Measurements from ENCODE around the gene TXNRD2.

GRCh38 chr22:19847345-19847632, 94.3 kb downstream of the TXNRD2 start:
- TF ChIP-seq, protein P1, sequence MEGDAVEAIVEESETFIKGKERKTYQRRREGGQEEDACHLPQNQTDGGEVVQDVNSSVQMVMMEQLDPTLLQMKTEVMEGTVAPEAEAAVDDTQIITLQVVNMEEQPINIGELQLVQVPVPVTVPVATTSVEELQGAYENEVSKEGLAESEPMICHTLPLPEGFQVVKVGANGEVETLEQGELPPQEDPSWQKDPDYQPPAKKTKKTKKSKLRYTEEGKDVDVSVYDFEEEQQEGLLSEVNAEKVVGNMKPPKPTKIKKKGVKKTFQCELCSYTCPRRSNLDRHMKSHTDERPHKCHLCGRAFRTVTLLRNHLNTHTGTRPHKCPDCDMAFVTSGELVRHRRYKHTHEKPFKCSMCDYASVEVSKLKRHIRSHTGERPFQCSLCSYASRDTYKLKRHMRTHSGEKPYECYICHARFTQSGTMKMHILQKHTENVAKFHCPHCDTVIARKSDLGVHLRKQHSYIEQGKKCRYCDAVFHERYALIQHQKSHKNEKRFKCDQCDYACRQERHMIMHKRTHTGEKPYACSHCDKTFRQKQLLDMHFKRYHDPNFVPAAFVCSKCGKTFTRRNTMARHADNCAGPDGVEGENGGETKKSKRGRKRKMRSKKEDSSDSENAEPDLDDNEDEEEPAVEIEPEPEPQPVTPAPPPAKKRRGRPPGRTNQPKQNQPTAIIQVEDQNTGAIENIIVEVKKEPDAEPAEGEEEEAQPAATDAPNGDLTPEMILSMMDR (IDR thresholded peaks at IDR 0.05): no peak
- TF ChIP-seq POLR2AphosphoS5 (IDR thresholded peaks at IDR 0.05): no peak
